ENCODE measurements around the gene TPSD1. TPM values are rescaled to one million over a fixed set of nuclear protein-coding genes. Genes with fewer than 3 reads are reported as not detected.

The TPSD1 gene
- total and polyA plus RNA-seq, 2 donors (not counting 3 experiments of a cell fraction or from before 2014, with no cell fraction given) = not detected

- no peak overlapping the region for H3K4me3 ChIP-seq (replicated peaks in 1 of 3; ENCODE audit: insufficient read depth in 1 of 3, low read depth in 1 of 3, low read length in 3 of 3)
- dilution Hi-C loops (cut with MboI; ENCODE audit: extremely low pct_ligation_motif_present, low sequenced_read_pairs) (no loop called here), intact Hi-C loops (cut with micrococcal nuclease) (no loop called here)
- no peak for DNase-seq (ENCODE audit: low read depth, low spot score)
- H4K20me1 ChIP-seq (replicated peaks; ENCODE audit: control insufficient read depth, extremely low read depth, insufficient read depth, low read length) = no peaks in the 10 kb centered on the region
- H3K4me2 ChIP-seq (ENCODE audit: insufficient read depth, low read length) = no peak overlapping the region
- BruUV-seq (replicated peaks) = no TSS peak
- H3K9me1 ChIP-seq (replicated peaks; ENCODE audit: control insufficient read depth, extremely low read depth, insufficient read depth, low read length) = no peaks in the 10 kb centered on the region
- no peak overlapping the region for H3K27ac ChIP-seq (ENCODE audit: insufficient read depth, low read depth, low read length)
- H3K4me1 ChIP-seq (ENCODE audit: control insufficient read depth, extremely low read depth, insufficient read depth, low read length) = no peaks in the 10 kb centered on the region
- no peaks in the 10 kb centered on the region for H3K9me3 ChIP-seq (replicated peaks; ENCODE audit: control insufficient read depth, insufficient read depth, low read length)
- H3K9ac ChIP-seq (replicated peaks; ENCODE audit: extremely low read depth, insufficient read depth, low read length) = no peak overlapping the region
- H3K36me3 ChIP-seq (ENCODE audit: control insufficient read depth in 2 of 2, extremely low read depth in 1 of 2, insufficient read depth in 2 of 2, low read length in 2 of 2) = no peaks in the 10 kb centered on the region
- H3K27me3 ChIP-seq (ENCODE audit: control insufficient read depth in 2 of 2, insufficient read depth in 2 of 2, low read length in 2 of 2) = no peaks in the 10 kb centered on the region
- H3K79me2 ChIP-seq (ENCODE audit: control insufficient read depth, insufficient read depth, low read length) = no peaks in the 10 kb centered on the region
- ChIA-PET CTCF (interaction anchor here (0.8 kb wide), 1 partner anchor 14 kb away, joined by 3 read pairs; no protein-coding TSS in a partner anchor), POLR2A (no interaction called here)
- no peak for FAIRE-seq
- TF ChIP-seq MYC (IDR thresholded peaks at IDR 0.05; ENCODE audit: low read depth, low read length) = no peak
- TF ChIP-seq POLR2AphosphoS5 (IDR thresholded peaks at IDR 0.05; ENCODE audit: insufficient read depth, low read depth, low read length) = no peak
- TF ChIP-seq MAX (IDR thresholded peaks at IDR 0.05; ENCODE audit: insufficient read depth, insufficient read length) = no peak
- TF ChIP-seq CTCF (IDR thresholded peaks at IDR 0.05; ENCODE audit: extremely low read depth in 1 of 2, insufficient read depth in 1 of 2, low read depth in 1 of 2, low read length in 2 of 2) = no peak
- TF ChIP-seq FOS (IDR thresholded peaks at IDR 0.05; ENCODE audit: borderline replicate concordance, insufficient read depth, low read length) = no peak
- no peak for TF ChIP-seq EZH2 (IDR thresholded peaks at IDR 0.05; ENCODE audit: borderline replicate concordance, low read depth, low read length, severe bottlenecking)
- no peak for TF ChIP-seq POLR2A (IDR thresholded peaks at IDR 0.05; ENCODE audit: low read depth, low read length)
- TF ChIP-seq GATA2 (IDR thresholded peaks at IDR 0.05; ENCODE audit: insufficient read depth, insufficient read length, low read depth, low read length) = no peak
- no peak for TF ChIP-seq JUN (IDR thresholded peaks at IDR 0.05; ENCODE audit: borderline replicate concordance, insufficient read depth, insufficient read length, low read depth)
- no peak overlapping the region for H2AFZ ChIP-seq (ENCODE audit: low read depth, low read length)
Observed at GRCh38 chr16:1275791-1276579, 20.1 kb downstream of the TPSD1 start.

Measured in endothelial cell of umbilical vein (primary cell).